Effector memory CD4-positive, alpha-beta T cell (primary cell): ENCODE measurements around the gene SPATS1.

Experiments used
- DNase-seq, 3 donors: peaks; one replicate each; pipeline ENCODE4 v3.0.0-alpha.2; 2020
- H3K27ac ChIP-seq: 2 replicates; pipeline ENCODE4 v1.7.0; 2013; ENCODE audit warnings: mild to moderate bottlenecking, low read length, moderate library complexity; ENCODE audit not compliant: insufficient read depth, poor library complexity, severe bottlenecking
- H3K27me3 ChIP-seq: replicated peaks from 2 replicates; pipeline ENCODE4 v1.7.0; 2013; ENCODE audit warnings: mild to moderate bottlenecking, low read length; ENCODE audit not compliant: insufficient read depth, control insufficient read depth, poor library complexity, severe bottlenecking
- H3K36me3 ChIP-seq: 2 replicates; pipeline ENCODE4 v1.7.0; 2013; ENCODE audit warnings: mild to moderate bottlenecking, low read length, moderate library complexity; ENCODE audit not compliant: control insufficient read depth, insufficient read depth
- H3K4me1 ChIP-seq: 2 replicates; pipeline ENCODE4 v1.7.0; 2013; ENCODE audit warnings: low read length, mild to moderate bottlenecking; ENCODE audit not compliant: control insufficient read depth, insufficient read depth, poor library complexity, severe bottlenecking
- H3K4me3 ChIP-seq: 2 replicates; pipeline ENCODE4 v1.7.0; 2013; ENCODE audit warnings: low read length, low read depth, mild to moderate bottlenecking; ENCODE audit not compliant: insufficient read depth, poor library complexity, severe bottlenecking
- H3K9me3 ChIP-seq: 2 replicates; pipeline ENCODE4 v1.7.0; 2013; ENCODE audit warnings: mild to moderate bottlenecking, low read length, moderate library complexity; ENCODE audit not compliant: control insufficient read depth
- total RNA-seq, 3 donors: gene quantifications; one replicate each; lab custom pipeline; 2026; lab: John Stamatoyannopoulos, UW

Gene SPATS1, protein sequence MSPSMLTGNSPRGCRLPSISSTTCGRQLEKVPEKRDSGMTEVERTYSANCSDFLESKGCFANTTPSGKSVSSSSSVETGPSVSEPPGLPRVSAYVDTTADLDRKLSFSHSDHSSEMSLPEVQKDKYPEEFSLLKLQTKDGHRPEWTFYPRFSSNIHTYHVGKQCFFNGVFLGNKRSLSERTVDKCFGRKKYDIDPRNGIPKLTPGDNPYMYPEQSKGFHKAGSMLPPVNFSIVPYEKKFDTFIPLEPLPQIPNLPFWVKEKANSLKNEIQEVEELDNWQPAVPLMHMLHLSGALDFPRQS
- 0 reads per million in 3 donors for total RNA-seq

DNA sequence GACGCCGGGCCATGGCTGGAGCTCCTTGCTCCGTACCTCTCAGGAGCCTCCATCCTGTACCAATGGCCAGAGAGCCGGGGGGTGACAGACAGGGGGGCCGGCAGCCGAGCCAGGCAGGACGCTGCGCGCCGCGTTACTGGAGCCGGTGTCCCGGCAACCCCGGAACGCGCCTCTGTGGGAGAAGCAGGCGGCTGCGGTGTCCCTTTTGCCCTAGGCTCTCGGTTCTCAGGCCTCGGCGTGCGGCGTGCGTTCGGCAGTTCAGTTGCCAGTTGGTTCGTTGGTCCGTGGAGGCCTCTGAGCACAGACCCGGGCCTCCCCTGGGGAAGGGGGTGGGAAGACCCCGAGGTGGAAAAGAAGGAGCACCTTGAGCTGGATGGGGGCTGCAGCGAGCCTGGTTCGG is at the start of gene SPATS1:
Gene SPATS1, plus strand, starts transcription at position 162 of the 400 bp plus-strand sequence. CDS start 446 bp downstream, outside the sequence.
- Histone ChIP-seq H3K4me3 (no peak within 1 kb of the TSS), H3K4me1 (no peaks in the 10 kb centered on the region), H3K27me3 (peaks cover 14% of the 10 kb centered on the region), H3K36me3 (no peaks in the 10 kb centered on the region), H3K27ac (no peak within 1 kb of the TSS), H3K9me3 (no peaks in the 10 kb centered on the region)
- DNase-seq = no peak

DNA sequence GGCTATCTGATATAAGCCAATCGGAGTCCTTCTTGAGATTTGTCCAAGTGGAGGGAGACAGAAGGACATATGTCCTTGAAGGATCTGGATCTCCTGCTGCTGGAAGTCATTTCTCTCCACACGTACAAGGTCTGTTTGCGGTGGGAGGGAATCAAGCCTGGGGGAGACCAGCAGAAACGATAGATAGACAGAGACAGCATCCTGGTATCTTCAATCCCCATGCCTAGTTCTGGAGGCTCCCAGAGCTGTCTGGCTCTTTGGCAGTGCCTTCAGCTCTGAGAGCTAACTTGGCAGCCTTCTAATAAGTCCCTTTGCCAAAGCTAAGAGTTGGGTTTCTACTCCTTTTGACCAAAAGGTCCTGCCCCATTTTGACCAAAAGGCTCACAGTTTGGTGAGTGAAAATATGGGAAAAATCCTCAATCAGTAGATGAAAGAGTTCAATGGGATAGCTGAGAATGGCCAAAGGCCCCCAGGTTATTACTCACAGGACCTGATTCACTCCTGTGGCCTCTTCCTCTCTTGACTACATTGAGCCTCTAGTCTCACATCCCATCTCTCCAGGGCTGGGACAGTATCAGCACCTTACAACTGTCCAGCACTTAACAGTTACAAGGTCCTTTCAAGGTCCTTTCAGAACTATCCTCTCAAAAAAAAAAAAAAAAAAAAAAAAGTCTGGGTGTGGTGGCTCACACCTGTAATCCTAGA is 49.6 kb upstream of the SPATS1 start:
- Histone ChIP-seq H3K27ac (no peak overlapping the region), H3K4me1 (peaks cover 10% of the 10 kb centered on the region), H3K4me3 (no peak overlapping the region), H3K9me3 (no peaks in the 10 kb centered on the region), H3K27me3 (peaks cover 25% of the 10 kb centered on the region), H3K36me3 (no peaks in the 10 kb centered on the region)
- DNase-seq = no peak

DNA sequence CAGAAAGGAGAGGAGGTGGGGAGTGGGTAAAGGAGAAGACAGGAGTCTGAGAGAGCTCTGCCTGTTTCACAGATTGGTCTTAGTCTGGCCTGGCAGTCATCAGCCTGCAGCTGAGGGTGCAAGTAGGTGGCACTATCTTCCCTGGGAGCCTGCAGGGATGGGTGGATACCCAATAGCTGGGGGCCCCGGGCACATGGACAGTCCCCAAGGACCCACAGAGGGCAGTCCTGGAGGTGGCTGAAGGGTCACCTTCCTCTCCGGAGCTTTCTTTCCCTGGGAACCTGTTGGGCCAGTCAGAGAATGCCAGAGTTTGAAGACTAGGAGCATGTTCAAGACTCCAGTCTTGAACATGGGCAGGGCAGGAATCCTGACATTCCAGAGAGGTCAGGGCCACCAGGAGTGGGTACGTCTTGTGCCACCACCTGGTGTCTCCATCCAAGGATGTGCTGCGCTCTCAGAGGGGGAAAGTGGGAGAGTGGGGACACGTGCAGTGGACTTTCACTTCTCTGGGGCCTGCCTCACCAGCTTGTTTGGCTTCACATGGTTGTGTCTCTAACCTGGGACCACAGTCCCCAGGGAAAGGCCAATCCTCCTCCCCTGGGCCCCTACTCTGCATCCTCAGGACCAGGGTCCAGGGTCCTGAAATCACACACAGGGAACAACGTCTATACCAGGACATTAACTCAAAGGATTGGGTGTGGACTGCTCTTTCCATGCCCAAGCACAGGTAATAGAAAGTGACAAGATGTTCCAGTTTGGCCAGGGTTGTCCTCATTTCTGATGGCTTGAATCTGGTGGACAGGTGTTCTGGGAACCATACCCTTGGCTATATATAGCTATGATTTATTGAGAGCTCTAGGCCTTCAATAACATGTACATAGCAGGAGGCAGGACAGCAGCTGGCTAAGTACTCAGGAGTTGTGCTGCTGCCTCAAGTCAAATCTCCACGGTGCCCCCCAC is 47.3 kb upstream of the SPATS1 start:
- Histone ChIP-seq H3K27ac (no peak overlapping the region), H3K4me3 (no peak overlapping the region), H3K27me3 (peaks cover 28% of the 10 kb centered on the region), H3K4me1 (peaks cover 12% of the 10 kb centered on the region), H3K36me3 (no peaks in the 10 kb centered on the region), H3K9me3 (no peaks in the 10 kb centered on the region)
- DNase-seq = no peak

DNA sequence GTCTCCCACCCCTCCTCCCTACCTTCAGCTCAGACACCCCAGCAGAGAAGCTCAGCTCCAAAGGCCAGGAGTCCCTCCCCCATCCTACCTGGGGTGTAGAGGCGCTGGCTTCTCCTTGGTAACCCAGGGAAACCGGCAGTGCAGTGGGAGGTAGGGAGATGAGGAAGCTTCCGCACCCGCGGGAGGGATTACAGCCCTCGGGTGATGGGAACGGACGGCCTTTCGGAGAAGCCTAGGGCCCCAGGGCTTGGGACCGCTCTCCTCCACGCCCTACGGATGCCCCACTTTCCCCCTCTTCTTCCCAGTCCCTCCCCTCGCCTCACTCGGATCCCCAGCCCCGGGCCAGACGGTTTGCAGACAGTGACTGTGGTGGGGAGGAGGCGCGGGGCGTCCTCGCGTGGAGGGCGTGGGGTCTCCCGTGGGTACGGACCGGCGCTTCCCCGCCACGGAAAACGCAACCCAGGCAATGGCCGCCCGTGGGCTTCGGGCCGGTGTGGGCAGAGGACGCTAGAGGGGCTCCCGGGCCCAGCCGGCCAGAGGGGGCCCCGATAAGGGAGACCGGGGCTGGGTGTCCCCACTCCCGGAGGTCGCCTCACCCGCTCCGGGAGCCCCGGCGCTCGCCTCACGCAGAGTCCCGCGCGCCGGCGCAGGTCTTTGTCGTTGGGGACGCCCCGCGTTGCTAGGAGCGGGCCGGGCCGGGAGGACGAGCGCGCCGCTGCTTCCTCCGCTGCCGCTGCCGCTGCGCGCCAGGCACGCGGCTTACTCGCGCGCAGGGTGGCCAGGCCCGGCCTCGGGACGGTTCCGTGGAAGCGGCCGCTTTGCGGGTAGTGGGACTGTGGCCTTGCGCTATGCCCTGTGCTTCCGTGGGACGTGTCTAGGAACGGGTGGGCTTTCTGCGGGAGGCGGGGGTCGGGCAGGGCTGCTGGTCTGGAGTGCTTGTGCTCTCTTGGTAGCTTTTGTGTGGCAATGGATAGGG is 45.1 kb upstream of the SPATS1 start:
- Histone ChIP-seq H3K9me3 (no peaks in the 10 kb centered on the region), H3K4me1 (peaks cover 12% of the 10 kb centered on the region), H3K27me3 (peaks cover 28% of the 10 kb centered on the region), H3K27ac (no peak overlapping the region), H3K4me3 (peak overlapping the region; percentile 59), H3K36me3 (peaks cover 17% of the 10 kb centered on the region)
- no peak for DNase-seq

DNA sequence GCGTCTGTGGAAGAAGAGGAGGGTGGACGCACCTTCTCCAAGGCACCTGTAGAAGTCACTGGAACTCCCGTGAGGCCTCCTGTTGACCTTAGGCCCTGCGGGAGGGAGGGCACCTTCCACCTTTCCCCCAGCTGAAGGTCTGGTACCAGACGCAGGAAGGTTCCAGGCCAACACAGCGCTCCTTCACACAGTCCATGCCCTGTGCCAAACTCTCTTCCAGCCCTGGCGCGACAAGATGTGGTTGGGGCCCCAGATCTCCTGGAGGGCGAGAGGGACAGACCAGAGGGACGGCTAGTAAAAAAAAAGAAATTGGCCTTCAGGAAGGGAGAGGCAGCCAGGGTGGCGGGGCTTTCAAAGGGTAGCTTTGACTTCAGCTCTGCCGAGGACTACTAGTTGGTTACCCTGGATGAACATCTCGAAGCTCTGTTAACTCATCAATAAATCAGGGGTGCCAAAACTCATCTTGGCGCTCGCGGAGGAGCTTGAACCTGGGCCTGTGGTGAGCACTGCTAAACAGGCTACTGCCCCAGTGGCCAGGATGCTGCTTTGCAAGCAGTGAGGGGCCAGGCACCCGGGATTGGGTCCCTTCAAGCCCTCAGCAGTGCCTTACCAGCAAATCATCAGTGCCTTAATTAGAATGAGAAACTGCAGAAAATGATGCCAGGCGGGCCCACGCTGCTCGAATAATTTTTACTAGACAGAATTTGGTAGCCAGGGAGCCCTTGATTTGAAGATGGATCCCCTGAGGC is 44.2 kb upstream of the SPATS1 start:
- H3K9me3 ChIP-seq = no peaks in the 10 kb centered on the region
- H3K4me3 ChIP-seq = peak overlapping the region; percentile 59
- peaks cover 26% of the 10 kb centered on the region for H3K36me3 ChIP-seq
- no peak overlapping the region for H3K27ac ChIP-seq
- peaks cover 12% of the 10 kb centered on the region for H3K4me1 ChIP-seq
- no peak for DNase-seq
- H3K27me3 ChIP-seq = peaks cover 28% of the 10 kb centered on the region

DNA sequence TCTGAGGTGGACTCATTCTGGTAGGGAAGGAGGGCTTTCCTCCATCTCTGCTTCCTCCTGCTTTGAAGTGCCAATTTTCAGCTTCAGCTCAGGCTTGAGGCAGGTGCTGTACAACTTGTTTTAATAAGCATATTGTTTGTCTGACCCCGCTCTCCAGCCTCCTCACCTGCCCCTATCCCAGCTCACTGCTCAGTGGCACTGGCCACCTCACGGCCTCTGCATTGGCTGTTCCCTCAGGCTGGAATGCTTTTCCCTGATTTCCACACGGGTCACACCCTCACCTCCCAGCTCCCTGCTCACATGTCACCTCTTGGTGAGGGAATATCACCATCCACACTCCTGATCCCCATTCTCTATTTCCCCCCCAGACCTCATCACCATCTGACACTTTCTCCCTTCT is 43.6 kb upstream of the SPATS1 start:
- DNase-seq = no peak
- peaks cover 28% of the 10 kb centered on the region for H3K27me3 ChIP-seq

DNA sequence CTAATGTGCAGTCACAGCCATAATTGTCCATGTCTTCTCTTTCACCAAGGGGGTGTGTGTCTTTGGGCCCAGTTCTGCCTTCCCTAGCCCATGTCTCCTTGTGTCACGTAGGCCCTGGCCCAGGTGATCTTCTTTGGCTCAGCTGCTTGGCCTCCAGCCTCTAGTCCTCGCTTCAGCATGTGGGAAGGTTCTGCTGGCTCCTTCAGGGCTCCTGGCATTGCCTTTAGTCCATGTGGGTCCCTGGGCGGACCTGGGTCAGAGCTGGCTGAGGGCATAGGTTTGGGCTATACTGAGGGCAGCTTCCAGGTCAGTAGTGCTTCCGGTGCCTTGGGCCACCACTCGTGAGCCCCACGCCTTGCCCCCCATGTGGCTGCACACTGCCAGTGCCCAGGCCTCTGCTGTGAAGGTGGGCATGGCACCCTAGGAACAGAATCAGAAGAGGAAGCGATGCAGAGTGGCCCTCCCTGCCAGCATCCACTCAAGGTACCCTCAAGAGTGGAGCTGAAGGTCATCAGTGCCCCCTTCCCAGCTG is 42.1 kb upstream of the SPATS1 start:
- Histone ChIP-seq H3K36me3 (peaks cover 38% of the 10 kb centered on the region), H3K4me3 (no peak overlapping the region), H3K9me3 (no peaks in the 10 kb centered on the region), H3K27me3 (peaks cover 22% of the 10 kb centered on the region), H3K4me1 (peaks cover 12% of the 10 kb centered on the region), H3K27ac (no peak overlapping the region)
- DNase-seq = no peak

More for the DNA sequence above, 43.6 kb upstream of the SPATS1 start:
- Histone ChIP-seq H3K27ac (no peak overlapping the region), H3K9me3 (no peaks in the 10 kb centered on the region), H3K36me3 (peaks cover 32% of the 10 kb centered on the region), H3K4me3 (no peak overlapping the region), H3K4me1 (peaks cover 12% of the 10 kb centered on the region)

DNA sequence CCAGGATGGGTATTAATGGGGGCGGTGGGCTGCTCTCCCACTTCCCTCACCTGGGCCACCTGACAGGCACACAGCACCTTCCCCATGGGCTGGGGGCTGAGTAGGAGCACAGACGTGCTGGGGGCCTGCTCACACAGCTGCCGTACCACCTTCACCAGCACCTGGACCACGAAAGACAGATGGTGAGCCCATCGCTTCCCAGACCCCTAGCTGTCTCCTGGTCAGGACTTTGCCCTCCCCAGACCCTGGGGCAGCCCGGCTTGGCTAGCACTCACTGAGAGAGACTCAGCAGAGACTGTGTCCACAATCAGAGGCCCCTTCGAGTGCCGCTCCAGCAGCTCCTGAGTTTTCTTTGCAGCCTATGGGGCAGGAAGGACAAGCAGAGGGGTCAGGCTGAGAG is 41.3 kb upstream of the SPATS1 start:
- no peaks in the 10 kb centered on the region for H3K9me3 ChIP-seq
- H3K4me1 ChIP-seq = peaks cover 12% of the 10 kb centered on the region
- H3K36me3 ChIP-seq = peaks cover 42% of the 10 kb centered on the region
- DNase-seq = no peak
- no peak overlapping the region for H3K27ac ChIP-seq
- H3K27me3 ChIP-seq = peaks cover 17% of the 10 kb centered on the region
- H3K4me3 ChIP-seq = no peak overlapping the region
